GM19438 (cell line): Measurements from ENCODE around the gene ITFG1.
"Not testable (repeated sequence)": the region's sequence is repeated elsewhere in the genome, so short reads cannot be mapped to it uniquely, and the experiment has no call there.

Source experiments
- ATAC-seq: cut with Tn5 transposase; IDR thresholded peaks from one replicate; pipeline ENCODE4 v1.9.1; 2021; ENCODE audit warnings: low read depth; ENCODE audit not compliant: unreplicated experiment

The ITFG1 gene

GRCh38 chr16:47260503-47260902 is 200.4 kb downstream of the ITFG1 start:
- no peak for ATAC-seq

GRCh38 chr16:47258874-47259461 is 201.9 kb downstream of the ITFG1 start:
- ATAC-seq, result no peak

GRCh38 chr16:47254756-47255155 is 206.1 kb downstream of the ITFG1 start:
- ATAC-seq, result no peak

- ATAC-seq, result no peak
Measured at GRCh38 chr16:47250983-47251382, 209.9 kb downstream of the ITFG1 start.

- ATAC-seq, result no peak
Measured at GRCh38 chr16:47247690-47248089, 213.2 kb downstream of the ITFG1 start.

GRCh38 chr16:47244206-47244605 is 216.7 kb downstream of the ITFG1 start:
- ATAC-seq, result no peak

GRCh38 chr16:47241061-47241460 is 219.8 kb downstream of the ITFG1 start:
- ATAC-seq, result no peak

GRCh38 chr16:47236716-47237115 is 224.1 kb downstream of the ITFG1 start:
- no peak for ATAC-seq

GRCh38 chr16:47230296-47230695 is 230.6 kb downstream of the ITFG1 start:
- no peak for ATAC-seq

- no peak for ATAC-seq
Measured at GRCh38 chr16:47229053-47230050, 231.5 kb downstream of the ITFG1 start.

GRCh38 chr16:47228241-47228640 is 232.6 kb downstream of the ITFG1 start:
- no peak for ATAC-seq

- ATAC-seq, result no peak
Measured at GRCh38 chr16:47213761-47214440, 247.0 kb downstream of the ITFG1 start.

GRCh38 chr16:47211218-47211617 is 249.6 kb downstream of the ITFG1 start:
- no peak for ATAC-seq

- no peak for ATAC-seq
Measured at GRCh38 chr16:47204736-47205504, 255.9 kb downstream of the ITFG1 start.

- ATAC-seq, result not testable (repeated sequence)
Measured at GRCh38 chr16:47203433-47203832, 257.4 kb downstream of the ITFG1 start.

GRCh38 chr16:47198180-47198575 is 262.7 kb downstream of the ITFG1 start:
- ATAC-seq, result no peak

- ATAC-seq, result no peak
Measured at GRCh38 chr16:47197536-47198179, 263.2 kb downstream of the ITFG1 start.

GRCh38 chr16:47196457-47196856 is 264.4 kb downstream of the ITFG1 start:
- ATAC-seq, result no peak

- no peak for ATAC-seq
Measured at GRCh38 chr16:47182318-47182717, 278.5 kb downstream of the ITFG1 start.

- not testable (repeated sequence) for ATAC-seq
Measured at GRCh38 chr16:47181066-47181465, 279.8 kb downstream of the ITFG1 start.
